ENCODE measurements around the gene GLRX5. TPM values are rescaled to one million over a fixed set of nuclear protein-coding genes. Genes with fewer than 3 reads are reported as not detected.
A peak's percentile ranks its signal among the peaks of the same experiment; 100 is the strongest.
"Not testable (repeated sequence)": the region's sequence is repeated elsewhere in the genome, so short reads cannot be mapped to it uniquely, and the experiment has no call there.

The GLRX5 gene
- total RNA-seq, 1 donor from 2014 or later = 38.7 TPM

DNA sequence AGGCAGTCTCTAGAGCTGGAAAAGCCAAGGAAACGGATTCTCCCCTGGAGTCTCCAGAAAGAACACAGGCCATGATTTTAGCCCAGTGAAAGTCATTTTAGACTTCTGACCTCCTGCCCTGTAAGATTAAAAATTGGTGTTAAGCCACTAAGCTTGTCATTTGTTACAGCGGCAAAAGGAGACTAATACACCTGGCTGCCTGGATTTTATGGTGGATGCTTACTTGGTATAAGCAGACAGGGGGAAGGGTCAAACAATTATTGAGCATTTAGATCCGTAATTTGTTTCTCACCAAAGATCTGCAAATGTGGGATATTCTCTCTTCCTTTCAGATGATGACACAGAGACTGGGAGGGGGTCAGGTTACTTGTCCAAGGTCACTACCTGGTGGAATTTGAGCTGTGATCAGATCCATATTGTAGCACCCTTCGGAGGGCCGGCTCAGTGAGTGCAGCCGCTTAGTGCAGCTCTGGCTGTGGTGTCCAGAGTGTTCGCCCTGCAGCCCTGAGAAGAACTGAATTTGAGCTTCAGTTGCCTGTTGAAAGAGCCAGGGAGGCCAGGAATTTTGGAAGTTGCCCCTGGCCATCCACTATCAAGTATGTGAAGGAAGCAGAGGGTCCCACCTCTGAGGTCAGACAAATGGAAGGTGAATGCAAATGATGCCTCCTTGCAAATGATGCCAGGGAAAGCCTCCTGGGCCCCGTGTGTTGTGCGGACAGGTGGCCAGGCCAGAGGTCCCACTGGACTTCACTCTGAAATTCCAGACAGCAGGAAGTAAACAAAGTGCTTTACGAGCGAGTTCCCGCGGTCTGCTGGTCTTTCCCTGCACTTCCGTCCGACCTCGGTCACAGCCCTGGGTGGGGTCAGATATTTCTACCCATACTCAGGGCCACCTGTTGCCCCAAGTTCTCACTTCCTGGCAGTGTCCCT lies 15.1 kb downstream of the GLRX5 start:
- DNase-seq (ENCODE audit: extremely low read depth, low read depth, low spot score) = no peak

DNA sequence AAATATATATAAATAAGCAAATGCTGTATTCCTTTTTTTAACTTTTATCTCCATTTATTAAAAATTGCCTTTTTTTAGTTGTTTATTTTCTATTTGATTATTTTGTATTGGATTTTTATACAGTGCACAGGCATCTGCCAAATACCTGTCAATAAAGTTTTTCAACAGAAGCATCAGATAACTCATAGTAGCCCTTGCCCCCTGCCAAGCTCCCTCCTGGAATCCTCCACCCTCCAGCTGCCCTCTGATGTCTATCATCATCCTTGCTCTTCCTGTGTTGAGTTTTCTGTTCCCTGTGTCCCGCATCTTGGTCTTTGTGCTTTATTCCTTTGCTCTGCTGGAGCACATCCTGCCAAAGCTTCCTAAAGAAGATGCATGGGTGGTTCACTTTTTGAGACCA lies 16.6 kb downstream of the GLRX5 start:
- DNase-seq (ENCODE audit: extremely low read depth, low read depth, low spot score) = no peak

DNA sequence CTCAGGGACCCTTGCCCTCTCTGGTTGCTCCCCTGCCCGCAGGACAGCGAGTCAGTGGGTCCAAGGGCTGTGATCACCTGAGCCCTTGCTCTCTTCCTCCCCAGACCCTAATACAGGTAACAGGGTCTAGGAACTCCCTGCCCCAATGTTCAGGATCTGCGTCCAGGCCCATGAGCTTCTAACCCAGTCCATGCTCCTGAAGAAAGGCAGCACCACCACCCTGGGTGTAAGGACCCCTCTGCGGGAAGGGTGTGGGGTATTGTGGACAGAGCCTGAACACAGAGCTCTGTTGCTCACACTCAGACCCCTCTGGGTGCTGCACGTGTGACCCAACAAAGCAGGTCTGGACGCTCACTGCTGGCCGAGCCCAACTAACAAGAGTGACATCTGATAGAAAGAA lies 18.3 kb downstream of the GLRX5 start:
- DNase-seq (ENCODE audit: extremely low read depth, low read depth, low spot score) = no peak

DNA sequence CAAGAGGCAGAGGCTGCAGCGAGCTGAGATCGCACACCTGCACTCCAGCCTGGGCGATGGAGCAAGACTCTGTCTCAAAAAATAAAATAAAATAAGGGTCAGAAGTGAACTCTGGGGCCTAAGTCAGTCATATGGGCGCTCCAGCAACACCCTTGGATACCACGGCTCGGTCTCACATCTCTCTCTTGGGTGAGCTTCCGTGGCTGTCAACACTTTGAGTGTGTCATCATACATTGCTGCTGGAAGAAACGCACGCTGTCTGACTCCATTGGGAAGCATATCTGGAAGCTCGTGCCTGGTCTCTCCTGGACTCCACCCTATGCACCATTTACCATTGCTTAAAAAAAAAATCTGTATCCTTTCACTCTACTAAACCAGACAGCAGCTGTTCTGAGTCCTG lies 20.2 kb downstream of the GLRX5 start:
- no peak for DNase-seq (ENCODE audit: extremely low read depth, low read depth, low spot score)

DNA sequence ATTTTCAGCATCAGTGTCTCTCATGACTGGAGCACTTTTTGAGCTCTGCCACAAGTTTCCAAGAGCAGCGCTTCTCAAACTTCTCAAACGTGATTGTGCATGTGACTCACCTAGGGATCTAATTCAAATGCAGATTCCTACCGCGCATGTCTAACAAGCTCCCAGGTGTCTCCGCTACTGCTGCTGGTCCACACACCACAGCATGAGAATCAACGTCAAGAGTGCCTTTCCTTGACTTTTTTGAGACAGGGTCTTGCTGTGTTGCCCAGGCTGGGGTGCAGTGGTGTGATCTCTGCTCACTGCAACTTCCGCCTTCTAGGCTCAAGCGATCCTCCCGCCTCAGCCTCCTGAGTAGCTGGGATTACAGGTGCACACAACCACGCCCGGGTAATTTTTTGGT lies 22.4 kb downstream of the GLRX5 start:
- DNase-seq (ENCODE audit: extremely low read depth, low read depth, low spot score) = no peak

DNA sequence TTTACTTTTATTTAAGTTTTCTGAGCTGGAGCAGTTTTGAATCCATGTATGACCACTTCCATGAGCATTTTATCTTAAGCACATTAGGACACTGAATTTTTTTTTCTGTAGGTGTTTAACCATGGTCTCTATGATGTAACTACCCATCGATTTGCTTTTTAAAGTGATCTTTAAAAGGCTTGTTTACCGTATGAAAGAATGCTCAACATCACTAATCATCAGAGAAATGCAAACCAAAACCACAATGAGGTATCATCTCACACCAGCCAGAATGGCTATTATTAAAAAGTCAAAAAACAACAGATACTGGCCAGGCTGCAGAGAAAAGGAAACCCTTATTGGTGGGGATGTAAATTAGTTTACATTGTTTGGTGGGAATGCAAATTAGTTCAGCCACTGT lies 23.0 kb downstream of the GLRX5 start:
- no peak for DNase-seq (ENCODE audit: extremely low read depth, low read depth, low spot score)

DNA sequence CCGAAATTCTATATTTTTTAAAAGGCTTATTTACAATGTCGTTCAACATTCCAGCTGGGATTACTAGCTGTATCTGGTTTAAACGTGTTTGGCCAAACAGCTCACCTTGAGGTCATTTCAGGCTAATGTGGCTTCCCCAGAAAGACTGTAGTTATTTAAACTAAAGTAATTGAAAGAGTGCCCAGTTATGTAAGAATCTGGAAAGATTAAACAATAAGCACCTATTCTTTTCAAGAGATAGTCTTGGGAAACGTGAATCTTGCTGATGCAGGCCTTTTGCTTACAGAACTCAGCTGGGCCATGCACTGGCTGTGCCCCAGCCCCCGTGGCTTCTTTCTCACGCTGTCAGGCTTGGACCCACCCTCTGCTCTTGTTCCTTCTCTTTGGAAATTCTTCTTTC lies 24.4 kb downstream of the GLRX5 start:
- DNase-seq (ENCODE audit: extremely low read depth, low read depth, low spot score) = no peak

DNA sequence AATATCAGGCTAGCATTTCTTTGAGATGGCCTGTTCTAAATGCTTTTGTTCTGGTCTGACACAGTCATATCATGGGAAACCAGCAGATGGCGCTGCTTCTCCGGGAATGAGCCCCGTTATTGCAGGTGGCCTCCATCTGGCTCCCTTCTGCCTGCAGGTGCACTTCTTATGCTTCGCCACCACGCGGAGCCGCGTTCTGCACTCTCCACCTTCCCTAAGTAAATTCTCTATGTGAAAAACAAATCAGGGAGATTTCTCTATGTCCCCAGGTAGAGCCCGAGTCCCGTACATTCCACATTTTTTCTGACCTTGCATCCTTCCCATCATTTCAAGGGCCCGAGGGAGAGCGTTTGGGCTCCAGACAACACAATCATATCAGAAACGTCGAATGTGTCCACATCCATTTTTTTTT lies 26.2 kb downstream of the GLRX5 start:
- DNase-seq (ENCODE audit: extremely low read depth, low read depth, low spot score) = peak; percentile 62

DNA sequence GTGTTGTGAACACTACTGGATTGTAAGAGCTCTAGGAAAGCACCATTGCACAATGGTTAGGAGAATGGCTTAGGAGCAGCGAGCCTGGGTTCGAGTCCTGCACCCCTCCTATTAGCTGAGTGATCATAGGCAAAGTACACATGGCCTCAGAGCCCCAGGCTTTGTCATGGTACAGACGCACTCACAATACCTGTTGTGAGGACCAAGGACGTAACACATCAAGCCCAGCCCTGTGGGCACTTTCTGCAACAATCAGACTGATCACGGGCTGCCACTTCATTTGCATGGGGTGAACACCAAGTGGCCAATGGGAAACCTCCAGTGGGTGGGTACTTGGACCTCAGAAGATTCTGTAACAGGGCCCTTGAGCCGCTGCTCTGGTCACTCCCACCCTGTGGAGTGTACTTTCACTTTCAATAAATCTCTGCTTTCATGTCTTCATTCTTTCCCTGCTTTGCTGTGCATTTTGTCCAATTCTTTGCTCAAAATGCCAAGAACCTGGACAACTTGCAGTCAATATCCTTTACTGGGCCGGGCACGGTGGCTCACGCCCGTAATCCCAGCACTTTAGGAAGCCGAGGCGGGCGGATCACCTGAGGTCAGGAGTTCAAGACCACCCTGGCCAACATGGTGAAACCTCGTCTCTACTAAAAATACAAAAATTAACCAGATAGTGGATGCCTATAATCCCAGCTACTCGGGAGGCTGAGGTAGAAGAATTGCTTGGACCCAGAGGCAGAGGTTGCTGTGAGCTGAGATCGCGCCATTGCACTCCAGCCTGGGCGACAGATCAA lies 28.2 kb downstream of the GLRX5 start:
- DNase-seq (ENCODE audit: extremely low read depth, low read depth, low spot score) = no peak

DNA sequence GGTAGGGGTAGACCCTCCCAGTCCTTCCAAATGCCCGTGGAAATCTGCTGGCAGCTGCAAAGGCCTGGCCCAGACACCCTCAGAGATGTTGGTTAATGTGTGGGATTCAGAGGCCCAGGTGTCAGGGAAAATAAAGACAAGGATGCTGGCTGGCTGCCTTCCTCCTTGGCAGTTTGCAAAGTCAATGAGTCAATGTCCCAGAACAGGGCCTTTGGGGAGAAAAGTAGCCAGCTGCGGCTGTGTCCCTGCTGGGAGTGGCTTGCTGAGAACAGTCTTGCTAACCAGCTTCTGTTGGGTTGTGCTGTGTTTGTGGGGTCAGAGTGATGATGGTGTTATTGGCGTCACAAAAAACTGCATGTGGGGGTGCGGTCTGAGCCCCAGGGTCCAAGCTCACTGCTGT lies 29.2 kb downstream of the GLRX5 start:
- no peak for DNase-seq (ENCODE audit: extremely low read depth, low read depth, low spot score)

DNA sequence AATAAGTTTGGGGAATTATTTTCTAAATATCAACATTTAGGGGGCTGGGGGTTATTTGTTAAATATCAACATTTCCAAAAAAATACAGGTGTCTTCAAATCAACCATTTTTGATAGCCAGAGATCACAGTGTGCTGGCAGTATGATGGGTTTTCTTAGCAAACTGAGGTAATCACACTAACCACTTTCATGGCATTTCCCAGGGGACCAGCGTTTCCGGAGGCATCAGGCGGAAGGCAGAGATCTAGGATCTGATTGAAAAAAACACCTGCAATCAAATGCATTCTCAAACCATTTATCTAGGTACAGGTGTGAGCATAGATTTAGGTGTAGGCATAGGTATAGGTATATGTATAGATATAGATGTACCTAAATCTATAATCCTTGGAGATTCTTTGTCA lies 34.6 kb downstream of the GLRX5 start:
- no peak for DNase-seq (ENCODE audit: extremely low read depth, low read depth, low spot score)

DNA sequence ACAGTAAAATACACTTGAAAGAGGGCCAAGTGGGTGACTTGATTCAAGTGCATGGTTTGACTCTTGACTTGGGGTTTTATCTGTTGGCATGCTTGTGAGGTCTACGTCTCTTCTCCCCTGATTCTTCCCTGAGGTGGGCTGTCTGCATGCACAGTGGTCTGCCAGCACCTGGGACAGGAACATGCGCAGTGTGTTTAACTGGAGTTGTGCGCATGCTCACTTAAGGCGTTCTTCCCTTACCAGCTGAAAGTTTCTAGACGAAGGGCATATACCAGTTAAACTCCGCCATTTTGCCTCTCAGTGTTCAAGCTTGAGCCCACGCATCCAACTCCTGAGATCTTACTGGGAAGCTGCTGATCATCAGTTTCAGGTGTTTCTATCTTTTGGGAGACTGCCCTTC lies 38.5 kb downstream of the GLRX5 start:
- no peak for DNase-seq (ENCODE audit: extremely low read depth, low read depth, low spot score)

DNA sequence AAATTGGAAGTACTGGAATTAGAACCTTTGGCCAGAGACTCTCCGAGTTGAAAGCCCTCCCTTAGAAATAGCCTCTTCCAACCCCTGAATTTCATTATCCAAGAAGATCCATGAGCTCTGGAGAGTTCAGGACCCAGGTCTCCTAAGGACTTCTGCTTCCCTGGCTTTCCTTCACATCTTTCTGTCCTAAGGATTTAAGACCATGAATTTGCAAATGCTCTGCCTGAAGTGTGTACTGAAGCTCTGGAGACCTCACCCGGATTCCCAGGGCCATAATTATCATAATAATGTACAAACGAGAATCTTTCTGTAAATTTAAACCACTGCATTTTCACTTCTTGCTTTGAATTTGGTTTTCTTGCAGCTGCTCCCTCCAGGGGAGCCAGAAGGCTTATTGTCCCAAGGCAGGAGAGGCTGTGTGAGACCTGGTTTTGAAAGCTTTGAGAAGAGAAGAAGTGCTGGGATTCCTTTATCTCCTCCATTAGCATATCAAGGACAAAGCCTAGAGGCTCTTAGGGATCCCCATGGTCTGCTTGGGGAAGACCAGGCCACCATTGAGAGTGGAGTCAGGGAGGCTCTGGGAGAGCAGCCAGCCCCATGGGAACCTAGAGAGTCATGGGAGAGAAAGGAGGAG lies 41.1 kb downstream of the GLRX5 start:
- no peak for DNase-seq (ENCODE audit: extremely low read depth, low read depth, low spot score)

DNA sequence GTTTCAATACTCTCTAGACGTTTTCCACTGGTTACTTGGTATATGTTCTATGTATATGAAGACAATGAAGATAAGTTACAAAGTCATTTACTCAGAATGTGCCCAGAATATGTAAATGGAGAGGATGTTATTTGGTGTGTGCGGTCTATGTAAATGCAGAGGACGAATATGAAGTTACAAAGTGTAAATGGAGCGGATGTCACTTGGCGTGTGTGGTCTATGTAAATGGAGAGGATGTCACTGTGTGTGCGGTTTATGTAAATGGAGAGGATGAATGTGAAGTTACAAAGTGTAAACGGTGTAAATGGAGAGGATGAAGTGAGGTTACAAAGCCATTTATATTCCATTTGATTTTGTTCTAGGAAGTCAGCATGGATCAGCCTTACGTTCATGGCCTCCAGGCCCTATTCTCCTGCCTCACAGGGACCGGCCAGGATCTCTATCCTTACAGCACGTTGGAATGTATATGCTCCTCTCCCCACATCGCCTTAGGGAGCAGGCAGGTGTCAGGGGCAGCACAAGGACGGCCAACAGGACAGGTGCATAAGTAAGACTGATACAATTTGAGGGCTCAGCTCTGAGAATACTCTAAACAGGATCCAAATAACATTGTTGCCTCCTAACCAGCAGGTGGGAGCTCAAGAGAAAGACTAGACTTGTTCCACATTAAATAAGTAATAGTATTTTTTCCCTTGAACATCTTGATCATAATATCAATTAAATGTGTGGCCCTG lies 42.4 kb downstream of the GLRX5 start:
- no peak for DNase-seq (ENCODE audit: extremely low read depth, low read depth, low spot score)

DNA sequence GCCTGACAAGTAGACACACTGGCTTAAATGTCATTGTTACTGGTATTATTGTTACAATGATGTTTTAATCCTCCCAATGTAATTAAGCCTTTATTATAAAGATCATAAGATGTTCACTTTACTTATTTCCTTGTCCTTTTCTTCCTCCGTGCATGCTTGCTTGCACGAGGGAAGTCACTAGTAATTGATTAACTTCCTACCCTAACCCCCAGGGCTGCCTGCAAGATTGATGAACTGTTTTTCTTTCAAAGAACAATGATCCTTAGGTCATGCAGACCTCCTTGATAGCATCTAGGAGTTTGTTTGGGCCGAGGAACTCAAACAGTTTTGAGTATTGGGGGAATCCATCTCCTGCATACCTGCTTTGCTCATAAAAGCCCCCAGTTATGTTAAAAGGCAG lies 43.0 kb downstream of the GLRX5 start:
- DNase-seq (ENCODE audit: extremely low read depth, low read depth, low spot score) = no peak

DNA sequence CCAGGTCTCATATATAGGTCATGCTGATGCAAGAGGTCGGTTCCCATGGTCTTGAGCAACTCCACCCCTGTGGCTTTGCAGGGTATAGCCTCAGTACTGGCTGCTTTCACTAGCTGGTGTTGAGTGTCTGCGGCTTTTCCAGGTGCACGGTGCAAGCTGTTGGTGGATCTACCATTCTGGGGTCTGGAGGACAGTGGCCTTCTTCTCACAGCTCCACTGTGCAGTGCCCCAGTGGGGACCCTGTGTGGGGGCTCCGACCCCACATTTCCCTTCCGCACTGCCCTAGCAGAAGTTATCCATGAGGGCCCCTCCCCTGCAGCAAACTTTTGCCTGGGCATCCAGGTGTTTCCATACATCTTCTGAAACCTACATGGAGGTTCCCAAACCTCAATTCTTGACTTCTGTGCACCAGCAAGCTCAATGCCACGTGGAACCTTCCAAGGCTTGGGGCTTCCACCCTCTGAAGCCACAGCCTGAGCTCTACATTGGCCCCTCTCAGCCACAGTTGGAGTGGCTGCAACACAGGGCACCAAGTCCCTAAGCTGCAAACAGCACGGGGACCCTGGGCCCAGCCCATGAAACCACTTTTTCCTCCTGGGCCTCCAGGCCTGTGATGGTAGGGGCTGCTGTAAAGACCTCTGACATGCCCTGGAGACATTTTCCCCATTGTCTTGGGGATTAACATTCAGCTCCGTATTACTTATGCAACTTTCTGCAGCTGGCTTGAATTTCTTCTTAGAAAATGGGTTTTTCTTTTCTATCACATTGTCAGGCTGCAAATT lies 49.2 kb downstream of the GLRX5 start:
- not testable (repeated sequence) for DNase-seq (ENCODE audit: extremely low read depth, low read depth, low spot score)

DNA sequence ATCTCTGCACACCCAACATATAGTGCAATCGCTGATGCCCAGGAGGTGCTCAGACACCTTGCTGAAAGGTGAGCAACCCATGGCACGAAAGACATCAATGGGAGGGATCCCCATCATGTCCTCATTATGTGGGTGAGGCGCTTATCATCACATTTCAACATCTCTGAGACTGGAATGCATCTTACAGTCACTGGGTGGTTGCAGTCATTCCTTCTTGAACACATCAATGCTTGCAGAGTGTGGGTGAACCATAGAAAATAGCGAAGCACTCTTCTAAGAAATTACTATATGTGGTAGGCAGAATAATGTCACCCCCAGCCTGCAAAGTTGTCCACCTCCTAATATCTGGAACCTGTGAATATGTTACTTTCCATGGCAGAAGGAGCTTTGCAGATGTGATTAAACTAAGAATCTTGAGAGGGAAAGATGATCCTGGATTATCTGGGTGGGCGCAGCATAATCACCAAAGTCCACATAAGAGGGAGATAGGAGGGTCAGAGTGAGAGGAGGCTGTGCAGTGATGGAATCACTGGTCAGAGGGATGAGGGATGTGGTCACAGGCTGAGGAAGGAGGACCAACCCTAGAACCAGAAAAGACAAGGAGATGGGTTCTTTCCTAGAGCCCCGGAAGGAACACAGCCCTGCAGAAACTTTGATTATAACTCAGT lies 51.2 kb downstream of the GLRX5 start:
- no peak for DNase-seq (ENCODE audit: extremely low read depth, low read depth, low spot score)

DNA sequence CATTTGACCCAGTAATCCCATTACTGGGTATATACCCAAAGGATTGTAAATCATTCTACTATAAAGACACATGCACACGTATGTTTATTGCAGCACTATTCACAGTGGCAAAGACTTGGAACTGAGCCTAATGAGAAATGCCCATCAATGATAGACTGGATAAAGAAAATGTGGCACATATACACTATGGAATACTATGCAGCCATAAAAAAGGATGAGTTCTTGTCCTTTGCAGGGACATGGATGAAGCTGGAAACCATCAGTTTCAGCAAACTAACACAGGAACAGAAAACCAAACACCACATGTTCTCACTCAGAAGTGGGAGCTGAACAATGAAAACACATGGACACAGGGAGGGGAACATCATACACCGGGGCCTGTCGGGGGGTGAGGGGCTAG lies 56.3 kb downstream of the GLRX5 start:
- DNase-seq (ENCODE audit: extremely low read depth, low read depth, low spot score) = not testable (repeated sequence)

Measured in glomerular endothelial cell (primary cell).